Stimulated activated CD4-positive, alpha-beta T cell treated with anti-CD3 and anti-CD28 coated beads, TNF-alpha, amount 100 ng/mL, for 4 hours (primary cell): ENCODE measurements around the gene TRIO.
"Not testable (repeated sequence)": the region's sequence is repeated elsewhere in the genome, so short reads cannot be mapped to it uniquely, and the experiment has no call there.

Source experiments
- DNase-seq, 3 experiments: peaks; one replicate each; pipeline ENCODE4 v3.0.0-alpha.2; 2020; ENCODE audit warnings: low read depth in 3 of 3

The TRIO gene

DNA sequence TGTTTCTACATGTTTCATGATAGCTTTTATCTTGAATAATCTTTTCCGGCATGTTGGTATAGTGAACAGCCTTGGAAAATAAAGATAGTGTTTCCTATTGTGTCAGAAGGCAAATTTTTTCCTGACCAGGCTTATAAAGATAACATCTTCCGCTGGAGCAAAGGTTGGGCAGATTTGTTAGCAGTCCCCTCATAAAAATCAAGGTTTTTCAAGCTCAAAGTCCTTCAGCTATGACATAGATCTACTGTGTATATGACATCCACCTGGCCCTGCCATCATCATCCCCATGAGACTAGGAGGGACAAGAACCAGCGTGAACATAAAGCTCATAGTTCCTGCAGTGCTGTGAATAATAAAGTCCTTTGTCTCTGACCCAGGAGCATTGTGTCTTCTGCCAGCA is 408.1 kb downstream of the TRIO start:
- no peak for DNase-seq

DNA sequence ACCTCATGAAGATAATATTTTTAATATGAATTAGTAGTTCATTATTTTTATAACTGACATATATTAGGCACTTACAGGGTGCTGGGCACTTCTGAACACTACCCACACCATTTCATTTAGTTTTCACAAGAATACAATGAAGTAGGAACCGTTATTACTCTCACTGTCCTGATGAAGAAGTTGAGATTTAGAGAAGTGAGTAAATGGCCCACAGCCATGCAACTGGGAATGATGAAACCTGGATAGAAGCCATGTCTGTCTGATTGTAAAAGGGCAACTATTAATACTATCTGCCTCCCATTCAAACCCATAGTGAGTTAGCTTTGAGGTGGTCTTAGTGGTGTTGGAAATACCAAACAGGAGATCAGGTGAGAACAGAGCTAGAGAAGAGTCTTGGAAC is 408.9 kb downstream of the TRIO start:
- DNase-seq: no peak

DNA sequence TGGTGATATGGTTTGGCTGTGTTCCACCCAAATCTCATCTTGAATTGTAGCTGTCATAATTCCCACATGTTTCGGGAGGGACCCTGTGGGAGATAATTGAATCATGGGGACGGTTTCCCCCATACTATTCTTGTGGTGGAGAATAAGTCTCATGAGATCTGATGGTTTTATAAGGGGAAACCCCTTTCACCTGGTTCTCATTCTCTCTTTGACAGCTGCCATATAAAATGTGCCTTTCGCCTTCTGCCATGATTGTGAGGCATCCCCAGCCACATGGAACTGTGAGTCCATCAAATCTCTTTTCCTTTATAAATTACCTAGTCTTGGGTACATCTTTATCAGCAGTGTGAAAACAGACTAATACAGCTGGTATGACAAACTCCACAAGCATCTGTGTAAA is 411.1 kb downstream of the TRIO start:
- DNase-seq: not testable (repeated sequence)

DNA sequence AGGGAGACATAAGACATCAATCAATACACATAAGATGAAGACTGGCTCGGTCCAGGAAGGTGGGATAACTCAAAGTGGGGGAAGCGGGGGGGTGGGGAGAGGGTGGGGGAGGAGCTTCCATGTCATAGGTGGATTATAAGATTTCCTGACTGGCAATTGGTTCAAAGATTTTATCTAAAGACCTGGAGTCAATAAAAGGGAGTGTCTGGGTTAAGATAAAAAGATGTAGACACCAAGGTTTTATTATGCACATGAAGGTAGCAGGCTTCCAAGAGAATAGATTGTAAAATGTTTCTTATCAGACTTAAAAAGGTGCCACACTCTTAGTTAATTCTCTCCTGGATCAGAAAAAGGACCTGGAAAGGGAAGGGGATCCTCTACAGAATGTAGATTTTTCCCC is 412.9 kb downstream of the TRIO start:
- DNase-seq: no peak

DNA sequence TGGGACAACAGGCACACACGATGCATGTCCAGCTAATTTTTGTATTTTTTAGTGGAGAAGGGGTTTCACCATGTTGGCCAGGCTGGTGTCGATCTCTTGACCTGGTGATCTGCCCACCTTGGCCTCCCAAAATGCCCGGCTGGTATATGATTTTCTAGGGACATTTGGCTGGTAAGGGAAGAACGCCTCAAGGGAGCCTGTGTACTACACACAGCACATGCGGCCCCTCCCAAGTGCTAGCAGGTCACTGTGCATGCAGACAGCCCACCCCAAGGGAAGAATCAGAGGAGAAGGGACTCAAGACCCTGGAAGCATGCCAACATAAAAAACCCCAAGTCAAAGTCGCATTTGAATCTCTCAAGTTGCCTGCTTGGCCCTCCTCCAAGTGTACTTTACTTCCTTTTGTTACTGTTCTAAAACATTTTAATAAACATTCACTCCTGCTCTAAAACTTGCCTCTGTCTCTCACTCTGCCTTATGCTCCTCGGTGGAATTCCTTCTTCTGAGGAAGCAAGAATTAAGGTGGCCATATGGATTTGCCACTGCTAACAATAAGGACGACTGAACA is 414.1 kb downstream of the TRIO start:
- DNase-seq: no peak

DNA sequence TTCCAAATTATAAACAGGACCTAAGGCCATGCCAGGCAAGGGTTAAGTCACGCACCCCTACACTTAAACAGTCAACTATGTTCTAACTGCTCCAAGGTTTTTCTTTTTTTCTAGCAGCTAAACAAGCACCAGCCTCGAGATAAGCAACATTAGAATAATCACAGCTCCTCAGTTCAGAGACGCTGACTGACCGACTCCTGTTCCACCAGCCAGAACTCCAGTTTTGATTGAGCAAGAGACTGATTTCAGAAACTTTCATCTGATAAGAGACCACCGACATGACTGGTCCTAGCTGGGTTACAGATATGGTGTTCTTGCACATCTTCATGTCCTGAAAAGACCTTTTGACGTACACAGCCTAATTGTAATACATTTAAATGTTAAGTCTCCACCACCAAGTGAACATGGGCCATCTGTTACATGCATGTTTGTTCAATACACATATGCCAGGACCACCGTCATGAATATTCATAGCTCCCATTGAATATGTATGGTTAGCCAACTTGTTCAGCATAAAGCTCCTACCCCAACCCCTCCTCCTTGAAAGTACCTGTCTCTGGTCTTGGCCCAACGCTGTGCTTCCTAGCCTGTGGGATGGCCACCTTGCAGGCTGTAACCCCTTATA is 414.8 kb downstream of the TRIO start:
- no peak for DNase-seq
